Tibial artery (tissue), 4 donors: ENCODE measurements around the gene FBXO27.

ENCODE experiments used
- DNase-seq, 2 donors: peaks; one replicate each; pipeline ENCODE4 v3.0.0-alpha.2; 2019
- H3K27ac ChIP-seq, 2 donors: fragments of 200-600 bp; sonication (generic) in 1 of 2; 1 replicate in 1 of 2; 2 replicates in 1 of 2; pipeline ENCODE4 v1.5.1; 2018 to 2019; ENCODE audit warnings: mild to moderate bottlenecking in 1 of 2
- H3K27me3 ChIP-seq, 2 donors: fragments of 200-600 bp; sonication (generic) in 1 of 2; one replicate each; pipeline versions ENCODE4 v1.5.1 to v1.6.0; 2016 to 2019
- H3K36me3 ChIP-seq, 3 donors: fragments of 200-600 bp; sonication (generic) in 2 of 3; one replicate each; pipeline ENCODE4 v1.5.1; 2016 to 2019; ENCODE audit warnings: mild to moderate bottlenecking in 2 of 3
- H3K4me1 ChIP-seq, 4 donors: fragments of 200-600 bp; sonication (generic) in 2 of 4; 1 replicate in 3 of 4; 2 replicates in 1 of 4; pipeline ENCODE4 v1.5.1; 2016 to 2019
- H3K4me3 ChIP-seq, 2 donors: fragments of 200-600 bp; sonication (generic) in 1 of 2; 1 replicate in 1 of 2; 2 replicates in 1 of 2; pipeline ENCODE4 v1.5.1; 2018 to 2019; ENCODE audit warnings: mild to moderate bottlenecking in 2 of 2
- H3K9me3 ChIP-seq, 3 donors: fragments of 200-600 bp; sonication (generic) in 1 of 3; one replicate each; pipeline ENCODE4 v1.5.1; 2016 to 2019
- CTCF ChIP-seq, 2 experiments: fragments of 200-600 bp in 1 of 2; fragments of 450-650 bp in 1 of 2; IDR thresholded peaks; one replicate each; pipeline ENCODE4 v1.5.1; 2017 to 2019; ENCODE audit warnings: antibody characterized with exemption in 2 of 2, mild to moderate bottlenecking in 1 of 2, moderate library complexity in 1 of 2
- intact Hi-C: fragments of 100-400 bp; cut with DNase I; formaldehyde crosslinking; loops from one replicate; pipeline ENCODE4 v1.15.0; 2023; ENCODE audit warnings: low total_unique reads

Gene FBXO27

DNA sequence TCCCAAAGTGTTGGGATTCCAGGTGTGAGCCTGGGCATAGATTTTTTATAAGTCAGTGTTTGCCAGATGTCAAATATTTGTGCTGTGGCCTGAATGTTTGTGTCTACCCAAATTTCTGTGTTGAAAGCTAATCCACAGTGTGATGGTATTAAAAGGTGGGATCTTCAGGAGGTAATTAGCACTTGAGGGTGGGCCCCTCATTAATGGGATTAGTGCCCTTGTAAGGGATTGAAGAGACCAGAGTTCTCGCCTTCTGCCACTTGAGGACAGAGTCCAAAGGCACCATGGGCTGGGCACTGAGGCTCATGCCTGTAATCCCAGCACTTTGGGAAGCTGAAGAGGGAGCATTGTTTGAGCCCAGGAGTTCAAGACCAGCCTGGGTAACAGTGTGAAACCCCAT, 47.1 kb downstream of the FBXO27 start:
- intact Hi-C loops = no loop called here
- Histone ChIP-seq H3K4me3 (no peak overlapping the region), H3K4me1 (no peaks in the 10 kb centered on the region), H3K36me3 (no peaks in the 10 kb centered on the region), H3K9me3 (peaks cover 0 to 5% (median 3%) of the 10 kb centered on the region in 3 donors), H3K27me3 (peaks cover 0 to 12% of the 10 kb centered on the region in 2 donors), H3K27ac (no peak overlapping the region)
- TF ChIP-seq CTCF (IDR thresholded peaks at IDR 0.05) = no peak
- no peak for DNase-seq

GRCh38 chr19:38980583-38981374, 51.6 kb downstream of the FBXO27 start:
- DNase-seq = no peak
- H3K27me3 ChIP-seq = peaks cover 0 to 3% of the 10 kb centered on the region in 2 donors
- intact Hi-C loops = no loop called here
- H3K4me3 ChIP-seq = no peak overlapping the region
- H3K9me3 ChIP-seq = peaks cover 0 to 5% (median 3%) of the 10 kb centered on the region in 3 donors
- no peak for TF ChIP-seq CTCF (IDR thresholded peaks at IDR 0.05)
- peaks cover 0 to 11% (median 7%) of the 10 kb centered on the region in 4 donors for H3K4me1 ChIP-seq
- H3K36me3 ChIP-seq = no peaks in the 10 kb centered on the region
- no peak overlapping the region for H3K27ac ChIP-seq

DNA sequence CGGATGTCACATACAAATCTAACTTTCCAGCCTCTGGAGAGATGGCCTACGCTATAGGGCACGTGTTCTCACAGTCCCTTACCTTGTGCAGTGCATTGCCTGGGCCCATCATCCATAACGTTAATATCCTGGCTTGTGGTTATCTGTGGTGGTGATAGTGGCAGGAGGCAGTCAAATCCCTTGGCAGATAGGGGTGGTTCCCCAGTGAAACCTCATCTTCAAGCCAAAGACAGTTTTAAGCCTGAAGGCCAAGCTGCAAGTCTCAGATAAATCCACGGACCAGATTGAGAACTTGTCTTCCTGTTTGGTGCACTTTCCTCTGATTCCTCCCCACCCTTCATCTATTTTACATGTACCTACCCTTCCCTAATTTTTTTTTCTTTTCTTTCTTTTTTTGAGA, 52.5 kb downstream of the FBXO27 start:
- H3K27me3 ChIP-seq = no peaks in the 10 kb centered on the region
- H3K9me3 ChIP-seq = no peaks in the 10 kb centered on the region
- no peak for DNase-seq
- H3K27ac ChIP-seq = no peak overlapping the region
- no peak for TF ChIP-seq CTCF (IDR thresholded peaks at IDR 0.05)
- intact Hi-C loops = loop anchor here (10.0 kb wide), 1 partner anchor 345 kb away; the partner anchor contains the start of gene LRFN1
- H3K4me1 ChIP-seq = peaks cover 0 to 18% (median 8%) of the 10 kb centered on the region in 4 donors
- no peaks in the 10 kb centered on the region for H3K36me3 ChIP-seq
- no peak overlapping the region for H3K4me3 ChIP-seq

DNA sequence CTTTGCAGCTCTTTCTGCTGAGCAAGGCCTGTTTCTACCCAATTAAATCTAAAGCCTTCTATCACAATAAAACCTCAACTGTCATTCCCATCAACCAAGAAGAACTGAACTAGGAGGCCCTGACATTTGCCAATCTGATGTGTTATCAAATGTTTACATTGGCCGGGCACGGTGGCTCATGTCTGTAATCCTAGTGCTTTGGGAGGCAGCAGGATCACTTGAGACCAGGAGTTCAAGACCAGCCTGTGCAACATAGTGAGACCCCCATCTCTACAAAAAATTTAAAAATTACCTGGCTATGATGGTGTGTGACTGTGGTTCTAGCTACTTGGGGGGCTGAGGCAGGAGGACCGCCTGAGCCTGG, 54.0 kb downstream of the FBXO27 start:
- Histone ChIP-seq H3K9me3 (no peaks in the 10 kb centered on the region), H3K27me3 (no peaks in the 10 kb centered on the region), H3K4me1 (peaks cover 0 to 24% (median 14%) of the 10 kb centered on the region in 4 donors), H3K27ac (no peak overlapping the region), H3K36me3 (no peaks in the 10 kb centered on the region), H3K4me3 (no peak overlapping the region)
- TF ChIP-seq CTCF (IDR thresholded peaks at IDR 0.05) = no peak
- intact Hi-C loops = loop anchor here (10.0 kb wide), 1 partner anchor 346 kb away; the partner anchor contains the start of gene LRFN1
- no peak for DNase-seq

GRCh38 chr19:38977445-38978325, 54.7 kb downstream of the FBXO27 start:
- H3K27ac ChIP-seq = no peak overlapping the region
- intact Hi-C loops = loop anchor here (10.0 kb wide), 1 partner anchor 347 kb away; the partner anchor contains the start of gene LRFN1
- no peaks in the 10 kb centered on the region for H3K27me3 ChIP-seq
- no peaks in the 10 kb centered on the region for H3K9me3 ChIP-seq
- H3K4me1 ChIP-seq = peaks cover 0 to 24% (median 14%) of the 10 kb centered on the region in 4 donors
- no peak overlapping the region for H3K4me3 ChIP-seq
- no peaks in the 10 kb centered on the region for H3K36me3 ChIP-seq
- DNase-seq = no peak
- TF ChIP-seq CTCF (IDR thresholded peaks at IDR 0.05) = no peak
